GM12878 (cell line): ENCODE results near the gene NOP16. TPM values are rescaled to one million over a fixed set of nuclear protein-coding genes. Genes with fewer than 3 reads are reported as not detected.

ENCODE experiments used
- ATAC-seq: fragments of 200-7000 bp; cut with Tn5 transposase; 3 replicates; pipeline ENCODE4 v1.9.1; 2020; ENCODE audit warnings: mild to moderate bottlenecking, moderate library complexity
- BruUV-seq: library from RNA; stranded (reverse); fragments of 400-500 nt; replicated peaks from 2 replicates; lab custom pipeline; 2021; lab: Mats Ljungman, UMichigan
- CTCF ChIA-PET: fragments of 300-600 bp; sonication (Branson Sonifier 250); formaldehyde crosslinking; extraction: SDS; loops from one replicate; lab custom pipeline; 2021; ENCODE audit warnings: inconsistent platforms; lab: Yijun Ruan, JAX
- POLR2A ChIA-PET: fragments of 350-600 bp; formaldehyde crosslinking; extraction: SDS; loops from one replicate; lab custom pipeline; 2021; ENCODE audit warnings: inconsistent platforms; lab: Charles Lee
- RAD21 ChIA-PET: fragments of 300-600 bp; sonication (Branson Sonifier 250); formaldehyde crosslinking; loops from one replicate; lab custom pipeline; 2023; ENCODE audit warnings: antibody characterized with exemption; ENCODE audit not compliant: unreplicated experiment; lab: Charles Lee
- SMC1A ChIA-PET: fragments of 300-600 bp; sonication (Branson Sonifier 250); formaldehyde crosslinking; loops from one replicate; lab custom pipeline; 2023; ENCODE audit not compliant: unreplicated experiment, uncharacterized antibody; lab: Charles Lee
- DNase-seq: peaks from one replicate; pipeline ENCODE4 v3.0.0-alpha.2; 2011; ENCODE audit warnings: low read depth, low spot score
- FAIRE-seq: peaks from 3 replicates; lab custom pipeline; 2011; peaks lifted over from hg19 to GRCh38; lab: Jason Lieb, UNC
- H2AFZ ChIP-seq: 2 replicates; pipeline ENCODE4 v1.6.0; 2011; ENCODE audit warnings: low read depth, low read length, control low read depth; ENCODE audit not compliant: control insufficient read depth
- H3K27ac ChIP-seq: 2 replicates; pipeline ENCODE4 v1.5.1; 2011; ENCODE audit warnings: control low read depth; ENCODE audit not compliant: control insufficient read depth, insufficient read depth
- H3K27me3 ChIP-seq, 2 experiments: replicated peaks in 1 of 2; 2 replicates each; pipeline versions ENCODE4 v1.6.0 to v1.6.1; 2011; ENCODE audit warnings: low read length in 1 of 2; ENCODE audit not compliant: control insufficient read depth in 2 of 2, insufficient read depth in 2 of 2
- H3K36me3 ChIP-seq, 2 experiments: 2 replicates each; pipeline ENCODE4 v1.5.1; 2011; ENCODE audit warnings: low read length in 1 of 2; ENCODE audit not compliant: control insufficient read depth in 2 of 2, insufficient read depth in 2 of 2
- H3K4me1 ChIP-seq: 2 replicates; pipeline ENCODE4 v1.6.1; 2011; ENCODE audit warnings: mild to moderate bottlenecking, low read length, moderate library complexity, mixed read lengths; ENCODE audit not compliant: control insufficient read depth, insufficient read depth
- H3K4me2 ChIP-seq: 2 replicates; pipeline ENCODE4 v1.6.0; 2011; ENCODE audit warnings: control low read depth; ENCODE audit not compliant: control insufficient read depth, insufficient read depth
- H3K4me3 ChIP-seq: fragments of 200-600 bp; sonication (generic); 2 replicates; pipeline ENCODE4 v1.5.1; 2016
- H3K79me2 ChIP-seq: 2 replicates; pipeline ENCODE4 v1.6.0; 2011; ENCODE audit warnings: low read length; ENCODE audit not compliant: control insufficient read depth, insufficient read depth
- H3K9ac ChIP-seq: 2 replicates; pipeline ENCODE4 v1.8.0; 2011; ENCODE audit warnings: low read length, control low read depth, mixed read lengths; ENCODE audit not compliant: control insufficient read depth, insufficient read depth
- H3K9me3 ChIP-seq: replicated peaks from 3 replicates; pipeline ENCODE4 v1.5.1; 2011; ENCODE audit warnings: mild to moderate bottlenecking, low read length; ENCODE audit not compliant: control insufficient read depth, insufficient read depth
- H4K20me1 ChIP-seq: 2 replicates; pipeline ENCODE4 v1.6.0; 2011; ENCODE audit not compliant: control insufficient read depth, insufficient read depth
- BRCA1 ChIP-seq: IDR thresholded peaks from 2 replicates; pipeline ENCODE4 v1.6.1; 2011; ENCODE audit warnings: low read depth, low read length, improper control_type of control experiment
- CBX3 ChIP-seq: fragments of 200-600 bp; sonication (generic); IDR thresholded peaks from 2 replicates; pipeline ENCODE4 v1.6.1; 2016; ENCODE audit warnings: low read depth, borderline replicate concordance
- IKZF1 ChIP-seq: fragments of 450-650 bp; conservative IDR thresholded peaks from 2 replicates; pipeline ENCODE4 v1.6.1; 2017; ENCODE audit warnings: antibody characterized with exemption, mild to moderate bottlenecking
- JUND ChIP-seq: IDR thresholded peaks from 2 replicates; pipeline ENCODE4 v1.6.1; 2012; ENCODE audit warnings: low read depth, mild to moderate bottlenecking, low read length, improper control_type of control experiment, moderate library complexity
- MTA3 ChIP-seq: IDR thresholded peaks from 2 replicates; pipeline ENCODE4 v1.6.1; 2012; ENCODE audit warnings: low read length, inconsistent platforms, borderline replicate concordance
- RUNX3 ChIP-seq: IDR thresholded peaks from 2 replicates; pipeline ENCODE4 v1.6.1; 2012; ENCODE audit warnings: low read length, inconsistent platforms
- SMAD5 ChIP-seq: IDR thresholded peaks from 2 replicates; pipeline ENCODE4 v1.6.1; 2016; ENCODE audit warnings: antibody characterized with exemption, low read depth
- SMC3 ChIP-seq: IDR thresholded peaks from 2 replicates; pipeline ENCODE4 v1.6.1; 2011; ENCODE audit warnings: low read length, improper control_type of control experiment, borderline replicate concordance
- WGBS: methylation state at CpG from one replicate; pipeline ENCODE4 v1.1.6; 2016; ENCODE audit warnings: low lambda C conversion rate; ENCODE audit not compliant: insufficient replicate concordance, insufficient coverage; ENCODE audit errors: missing lambda C conversion rate; 5-methylcytosine and 5-hydroxymethylcytosine counted together
- in situ Hi-C: fragments of 300-500 bp; cut with MboI; formaldehyde crosslinking; loops from 9 replicates; pipeline ENCODE4 v1.14.3; 2018; ENCODE audit warnings: mixed read lengths
- intact Hi-C: fragments of 100-400 bp; cut with micrococcal nuclease; formaldehyde crosslinking; loops from one replicate; pipeline ENCODE4 v1.14.2; 2022; ENCODE audit not compliant: unreplicated experiment
- polyA plus RNA-seq, 11 experiments: library from polyadenylated mRNA; depleted of rRNA in 4 of 11; unstranded in 6 of 11; stranded (reverse) in 5 of 11; fragments of >200 nt; fragmentation: Nextera tagmentation in 4 of 11; fragmentation: Illumina TruSeq in 1 of 11; extraction: Ambion mirVana in 4 of 11; extraction: Trizol in 1 of 11; gene quantifications; 1 replicate in 1 of 11; 2 replicates in 10 of 11; pipeline versions ENCODE4 v1.2.1 to v1.2.3, GENCODE V29; 2011 to 2016; ENCODE audit warnings: inconsistent platforms in 2 of 11, missing spikeins in 2 of 11, low read depth in 1 of 11
- total RNA-seq, 4 experiments: library from RNA; depleted of rRNA in 3 of 4; stranded (reverse); fragments of >200 nt in 3 of 4; fragmentation: Illumina TruSeq in 1 of 4; extraction: Trizol in 1 of 4; gene quantifications; 2 replicates each; pipeline versions ENCODE4 v1.2.1 to v1.2.3, GENCODE V29; 2013 to 2021
- TF ChIP-seq, protein P1 (sequence below): fragments of 450-650 bp; IDR thresholded peaks from 2 replicates; pipeline ENCODE4 v1.6.1; 2018; ENCODE audit warnings: mild to moderate bottlenecking, low read depth, moderate library complexity; ENCODE audit not compliant: partially characterized antibody
- TF ChIP-seq, protein P2 (sequence below): fragments of 450-650 bp; conservative IDR thresholded peaks from 2 replicates; pipeline ENCODE4 v1.6.1; 2017; ENCODE audit warnings: mild to moderate bottlenecking, moderate library complexity
- TF ChIP-seq, protein P3 (sequence below): fragments of 450-650 bp; formaldehyde crosslinking; IDR thresholded peaks from 2 replicates; pipeline ENCODE4 v1.4.0; 2020; ENCODE audit warnings: mild to moderate bottlenecking, moderate library complexity

Gene NOP16
- total and polyA plus RNA-seq, 10 of the 15 experiments (the other 5 are each of a cell fraction or from before 2014, with no cell fraction given), result 50.3 to 276 (median 116) TPM

DNA sequence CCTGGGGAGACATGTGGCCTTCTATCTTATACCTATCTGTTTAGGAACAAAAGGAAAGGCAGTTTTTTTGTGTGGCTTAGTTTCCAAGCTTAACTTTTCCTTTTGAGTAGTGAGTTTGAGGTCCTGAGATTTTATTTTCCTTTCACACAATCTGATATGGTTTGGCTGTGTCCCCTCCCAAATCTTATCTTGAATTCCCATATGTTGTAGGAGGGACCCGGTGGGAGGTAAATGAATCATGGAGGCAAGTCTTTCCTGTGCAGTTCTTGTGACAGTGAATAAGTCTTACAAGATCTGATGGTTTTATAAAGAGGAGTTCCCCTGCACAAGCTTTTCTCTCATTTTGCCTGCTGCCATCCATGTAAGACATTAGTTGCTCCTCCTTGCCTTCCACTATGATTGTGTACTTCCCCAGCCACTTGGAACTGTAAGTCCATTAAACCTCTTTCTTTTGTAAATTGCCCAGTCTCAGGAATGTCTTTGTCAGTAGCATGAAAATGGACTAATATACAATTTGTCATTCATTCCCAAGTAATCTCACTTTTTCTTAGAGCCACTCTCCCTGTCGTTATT is 32.7 kb upstream of the NOP16 start:
- no peak overlapping the region for H3K4me3 ChIP-seq
- H3K36me3 ChIP-seq, result no peaks in the 10 kb centered on the region
- H3K27me3 ChIP-seq, result no peaks in the 10 kb centered on the region
- POLR2A ChIA-PET, result interaction anchor here (0.6 kb wide), 1 partner anchor 187 kb away, joined by 6 read pairs; no protein-coding TSS in a partner anchor
- no peak overlapping the region for H3K27ac ChIP-seq
- TF ChIP-seq JUND (no peak), MTA3 (no peak), BRCA1 (no peak), RUNX3 (no peak), SMAD5 (no peak), SMC3 (no peak), CBX3 (no peak), IKZF1 (no peak)
- TF ChIP-seq, protein P1, sequence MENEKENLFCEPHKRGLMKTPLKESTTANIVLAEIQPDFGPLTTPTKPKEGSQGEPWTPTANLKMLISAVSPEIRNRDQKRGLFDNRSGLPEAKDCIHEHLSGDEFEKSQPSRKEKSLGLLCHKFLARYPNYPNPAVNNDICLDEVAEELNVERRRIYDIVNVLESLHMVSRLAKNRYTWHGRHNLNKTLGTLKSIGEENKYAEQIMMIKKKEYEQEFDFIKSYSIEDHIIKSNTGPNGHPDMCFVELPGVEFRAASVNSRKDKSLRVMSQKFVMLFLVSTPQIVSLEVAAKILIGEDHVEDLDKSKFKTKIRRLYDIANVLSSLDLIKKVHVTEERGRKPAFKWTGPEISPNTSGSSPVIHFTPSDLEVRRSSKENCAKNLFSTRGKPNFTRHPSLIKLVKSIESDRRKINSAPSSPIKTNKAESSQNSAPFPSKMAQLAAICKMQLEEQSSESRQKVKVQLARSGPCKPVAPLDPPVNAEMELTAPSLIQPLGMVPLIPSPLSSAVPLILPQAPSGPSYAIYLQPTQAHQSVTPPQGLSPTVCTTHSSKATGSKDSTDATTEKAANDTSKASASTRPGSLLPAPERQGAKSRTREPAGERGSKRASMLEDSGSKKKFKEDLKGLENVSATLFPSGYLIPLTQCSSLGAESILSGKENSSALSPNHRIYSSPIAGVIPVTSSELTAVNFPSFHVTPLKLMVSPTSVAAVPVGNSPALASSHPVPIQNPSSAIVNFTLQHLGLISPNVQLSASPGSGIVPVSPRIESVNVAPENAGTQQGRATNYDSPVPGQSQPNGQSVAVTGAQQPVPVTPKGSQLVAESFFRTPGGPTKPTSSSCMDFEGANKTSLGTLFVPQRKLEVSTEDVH, result no peak
- TF ChIP-seq, protein P2, sequence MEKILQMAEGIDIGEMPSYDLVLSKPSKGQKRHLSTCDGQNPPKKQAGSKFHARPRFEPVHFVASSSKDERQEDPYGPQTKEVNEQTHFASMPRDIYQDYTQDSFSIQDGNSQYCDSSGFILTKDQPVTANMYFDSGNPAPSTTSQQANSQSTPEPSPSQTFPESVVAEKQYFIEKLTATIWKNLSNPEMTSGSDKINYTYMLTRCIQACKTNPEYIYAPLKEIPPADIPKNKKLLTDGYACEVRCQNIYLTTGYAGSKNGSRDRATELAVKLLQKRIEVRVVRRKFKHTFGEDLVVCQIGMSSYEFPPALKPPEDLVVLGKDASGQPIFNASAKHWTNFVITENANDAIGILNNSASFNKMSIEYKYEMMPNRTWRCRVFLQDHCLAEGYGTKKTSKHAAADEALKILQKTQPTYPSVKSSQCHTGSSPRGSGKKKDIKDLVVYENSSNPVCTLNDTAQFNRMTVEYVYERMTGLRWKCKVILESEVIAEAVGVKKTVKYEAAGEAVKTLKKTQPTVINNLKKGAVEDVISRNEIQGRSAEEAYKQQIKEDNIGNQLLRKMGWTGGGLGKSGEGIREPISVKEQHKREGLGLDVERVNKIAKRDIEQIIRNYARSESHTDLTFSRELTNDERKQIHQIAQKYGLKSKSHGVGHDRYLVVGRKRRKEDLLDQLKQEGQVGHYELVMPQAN, result no peak
- TF ChIP-seq, protein P3, sequence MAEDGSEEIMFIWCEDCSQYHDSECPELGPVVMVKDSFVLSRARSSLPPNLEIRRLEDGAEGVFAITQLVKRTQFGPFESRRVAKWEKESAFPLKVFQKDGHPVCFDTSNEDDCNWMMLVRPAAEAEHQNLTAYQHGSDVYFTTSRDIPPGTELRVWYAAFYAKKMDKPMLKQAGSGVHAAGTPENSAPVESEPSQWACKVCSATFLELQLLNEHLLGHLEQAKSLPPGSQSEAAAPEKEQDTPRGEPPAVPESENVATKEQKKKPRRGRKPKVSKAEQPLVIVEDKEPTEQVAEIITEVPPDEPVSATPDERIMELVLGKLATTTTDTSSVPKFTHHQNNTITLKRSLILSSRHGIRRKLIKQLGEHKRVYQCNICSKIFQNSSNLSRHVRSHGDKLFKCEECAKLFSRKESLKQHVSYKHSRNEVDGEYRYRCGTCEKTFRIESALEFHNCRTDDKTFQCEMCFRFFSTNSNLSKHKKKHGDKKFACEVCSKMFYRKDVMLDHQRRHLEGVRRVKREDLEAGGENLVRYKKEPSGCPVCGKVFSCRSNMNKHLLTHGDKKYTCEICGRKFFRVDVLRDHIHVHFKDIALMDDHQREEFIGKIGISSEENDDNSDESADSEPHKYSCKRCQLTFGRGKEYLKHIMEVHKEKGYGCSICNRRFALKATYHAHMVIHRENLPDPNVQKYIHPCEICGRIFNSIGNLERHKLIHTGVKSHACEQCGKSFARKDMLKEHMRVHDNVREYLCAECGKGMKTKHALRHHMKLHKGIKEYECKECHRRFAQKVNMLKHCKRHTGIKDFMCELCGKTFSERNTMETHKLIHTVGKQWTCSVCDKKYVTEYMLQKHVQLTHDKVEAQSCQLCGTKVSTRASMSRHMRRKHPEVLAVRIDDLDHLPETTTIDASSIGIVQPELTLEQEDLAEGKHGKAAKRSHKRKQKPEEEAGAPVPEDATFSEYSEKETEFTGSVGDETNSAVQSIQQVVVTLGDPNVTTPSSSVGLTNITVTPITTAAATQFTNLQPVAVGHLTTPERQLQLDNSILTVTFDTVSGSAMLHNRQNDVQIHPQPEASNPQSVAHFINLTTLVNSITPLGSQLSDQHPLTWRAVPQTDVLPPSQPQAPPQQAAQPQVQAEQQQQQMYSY (CRISPR knock-in tag), result no peak
- TF ChIP-seq, all 136 proteins: peak for 0
- ChIA-PET CTCF (interaction anchor here (1.1 kb wide), 1 partner anchor 102 kb away, joined by 3 read pairs; no protein-coding TSS in a partner anchor), RAD21 (no interaction called here), SMC1A (no interaction called here)
- BruUV-seq, result no TSS peak
- intact Hi-C loops, result no loop called here
- DNase-seq (no peak), FAIRE-seq (no peak), ATAC-seq (no peak)
- no peak overlapping the region for H3K4me2 ChIP-seq
- in situ Hi-C loops, result no loop called here
- peaks cover 2% of the 10 kb centered on the region; the same call in 1 of the 2 replicates for H3K79me2 ChIP-seq
- WGBS, result 41% methylated on average over 2 of the region's 2 CpGs
- no peaks in the 10 kb centered on the region for H4K20me1 ChIP-seq
- H3K9ac ChIP-seq, result no peak overlapping the region
- no peak overlapping the region for H2AFZ ChIP-seq
- H3K4me1 ChIP-seq, result peaks cover 6% of the 10 kb centered on the region
- H3K9me3 ChIP-seq, result no peaks in the 10 kb centered on the region; the same call in 2 of the 3 replicates
